ENCODE measurements around the gene NOB1.
"Not testable (repeated sequence)": the region's sequence is repeated elsewhere in the genome, so short reads cannot be mapped to it uniquely, and the experiment has no call there.

The NOB1 gene

GRCh38 chr16:69729030-69729429 is 25.7 kb downstream of the NOB1 start:
- not testable (repeated sequence) for H3K4me3 ChIP-seq (ENCODE audit: low read depth in 1 of 2, low read length in 2 of 2); H3K27ac ChIP-seq (ENCODE audit: low read depth, low read length); H3K9me3 ChIP-seq (ENCODE audit: low read length); H3K27me3 ChIP-seq (ENCODE audit: control insufficient read depth in 1 of 2, insufficient read depth in 2 of 2, low read length in 2 of 2); H3K9ac ChIP-seq (ENCODE audit: low read length); H3K36me3 ChIP-seq (ENCODE audit: insufficient read depth, low read length)
- peaks cover 14% of the 10 kb centered on the region for H3K4me1 ChIP-seq (ENCODE audit: insufficient read depth, low read length)

DNA sequence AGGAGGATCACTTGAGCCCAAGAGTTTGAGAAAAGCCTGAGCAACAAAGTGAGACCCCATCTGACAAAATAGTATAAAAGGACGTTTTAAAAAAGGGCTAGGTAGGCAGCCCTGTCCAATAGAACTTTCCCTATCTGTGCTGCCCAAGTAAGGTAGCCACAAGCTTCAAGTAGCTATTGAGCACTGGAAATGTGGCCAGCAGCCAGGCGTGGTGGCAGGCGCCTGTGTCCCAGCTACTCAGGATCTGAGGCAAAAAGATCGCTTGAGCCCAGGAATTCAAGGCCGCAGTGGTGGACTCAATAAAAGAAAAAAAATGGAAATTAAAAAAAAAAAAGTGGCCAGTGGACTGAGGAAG is 26.8 kb downstream of the NOB1 start:
- Histone ChIP-seq H3K4me3 (ENCODE audit: low read depth in 1 of 2, low read length in 2 of 2) (no peak overlapping the region), H3K36me3 (ENCODE audit: insufficient read depth, low read length) (no peaks in the 10 kb centered on the region), H3K27me3 (ENCODE audit: control insufficient read depth in 1 of 2, insufficient read depth in 2 of 2, low read length in 2 of 2) (no peaks in the 10 kb centered on the region), H3K9ac (ENCODE audit: low read length) (no peak overlapping the region), H3K4me1 (ENCODE audit: insufficient read depth, low read length) (peaks cover 14% of the 10 kb centered on the region), H3K27ac (ENCODE audit: low read depth, low read length) (no peak overlapping the region), H3K9me3 (ENCODE audit: low read length) (no peaks in the 10 kb centered on the region)

- Histone ChIP-seq H3K4me3 (ENCODE audit: low read depth in 1 of 2, low read length in 2 of 2) (peak within 1 kb of the TSS; percentile 45 to 70), H3K9me3 (ENCODE audit: low read length) (no peaks in the 10 kb centered on the region), H3K4me1 (ENCODE audit: insufficient read depth, low read length) (peaks cover 14% of the 10 kb centered on the region), H3K9ac (ENCODE audit: low read length) (peak within 1 kb of the TSS; percentile 44), H3K27ac (ENCODE audit: low read depth, low read length) (peak within 1 kb of the TSS; percentile 48), H3K36me3 (ENCODE audit: insufficient read depth, low read length) (no peaks in the 10 kb centered on the region), H3K27me3 (ENCODE audit: control insufficient read depth in 1 of 2, insufficient read depth in 2 of 2, low read length in 2 of 2) (no peaks in the 10 kb centered on the region)
Observed at GRCh38 chr16:69726313-69727060, 28.2 kb downstream of the NOB1 start, which contains the start of gene NQO1. Gene NQO1, minus strand, starts transcription at chr16:69726560. Its CDS starts 121 bp downstream, at chr16:69726439.

GRCh38 chr16:69725480-69726312 is 29.0 kb downstream of the NOB1 start:
- Histone ChIP-seq H3K27ac (ENCODE audit: low read depth, low read length) (peak overlapping the region; percentile 48), H3K9ac (ENCODE audit: low read length) (peak overlapping the region; percentile 44), H3K36me3 (ENCODE audit: insufficient read depth, low read length) (no peaks in the 10 kb centered on the region), H3K27me3 (ENCODE audit: control insufficient read depth in 1 of 2, insufficient read depth in 2 of 2, low read length in 2 of 2) (no peaks in the 10 kb centered on the region), H3K4me1 (ENCODE audit: insufficient read depth, low read length) (peaks cover 14% of the 10 kb centered on the region), H3K9me3 (ENCODE audit: low read length) (no peaks in the 10 kb centered on the region), H3K4me3 (ENCODE audit: low read depth in 1 of 2, low read length in 2 of 2) (peak overlapping the region; percentile 45 to 70)

DNA sequence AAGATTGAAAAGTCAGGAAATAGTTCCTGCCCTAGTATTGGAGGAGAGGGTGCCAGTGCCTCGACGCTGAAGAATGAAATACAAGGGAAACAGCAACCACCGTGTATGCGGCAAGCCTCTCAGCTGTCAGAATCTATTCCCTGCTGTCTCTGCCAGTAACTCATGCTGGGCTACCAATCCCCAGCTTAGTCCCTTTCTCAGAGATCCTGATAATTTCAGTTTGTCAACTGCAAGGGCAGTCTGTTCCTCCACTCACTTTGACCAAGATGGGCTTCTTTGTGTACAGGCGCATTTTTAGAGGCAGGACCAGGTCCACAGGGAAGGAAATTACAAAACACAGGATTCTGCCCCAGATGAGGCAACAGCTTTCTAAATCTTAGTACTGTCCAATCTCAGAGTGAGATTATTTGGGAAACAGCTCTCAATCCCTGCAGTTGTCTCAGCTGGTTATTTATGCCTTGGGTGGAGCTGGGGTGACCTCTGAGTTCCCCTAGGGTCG is 29.7 kb downstream of the NOB1 start:
- H3K9ac ChIP-seq (ENCODE audit: low read length), result no peak overlapping the region
- H3K27me3 ChIP-seq (ENCODE audit: control insufficient read depth in 1 of 2, insufficient read depth in 2 of 2, low read length in 2 of 2), result no peaks in the 10 kb centered on the region
- no peak overlapping the region for H3K4me3 ChIP-seq (ENCODE audit: low read depth in 1 of 2, low read length in 2 of 2)
- H3K36me3 ChIP-seq (ENCODE audit: insufficient read depth, low read length), result no peaks in the 10 kb centered on the region
- H3K4me1 ChIP-seq (ENCODE audit: insufficient read depth, low read length), result peaks cover 14% of the 10 kb centered on the region
- no peaks in the 10 kb centered on the region for H3K9me3 ChIP-seq (ENCODE audit: low read length)
- H3K27ac ChIP-seq (ENCODE audit: low read depth, low read length), result peak overlapping the region; percentile 3

DNA sequence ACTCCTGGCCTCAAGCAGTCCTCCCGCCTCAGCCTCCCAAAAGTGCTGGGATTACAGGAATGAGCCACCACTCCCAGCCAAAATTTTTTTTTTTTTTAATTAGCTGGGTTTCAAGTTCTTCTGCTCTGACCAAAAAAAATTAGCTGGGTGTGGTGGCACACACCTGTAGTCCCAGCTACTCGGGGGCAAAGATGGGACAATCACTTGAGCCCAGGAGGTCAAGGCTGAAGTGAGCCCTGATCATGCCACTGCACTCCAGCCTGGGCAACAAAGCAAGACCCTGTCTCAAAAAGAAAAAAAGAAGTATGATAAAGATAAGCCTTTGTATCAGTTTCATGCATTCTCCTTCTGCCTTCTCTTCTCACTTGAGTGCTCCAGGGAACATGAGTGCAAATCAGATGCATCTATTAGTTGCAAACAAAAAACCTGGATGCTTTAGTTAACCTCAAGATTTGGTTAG is 30.3 kb downstream of the NOB1 start:
- Histone ChIP-seq H3K36me3 (ENCODE audit: insufficient read depth, low read length) (no peaks in the 10 kb centered on the region), H3K4me1 (ENCODE audit: insufficient read depth, low read length) (peaks cover 14% of the 10 kb centered on the region), H3K9ac (ENCODE audit: low read length) (no peak overlapping the region), H3K4me3 (ENCODE audit: low read depth in 1 of 2, low read length in 2 of 2) (no peak overlapping the region), H3K9me3 (ENCODE audit: low read length) (no peaks in the 10 kb centered on the region), H3K27me3 (ENCODE audit: control insufficient read depth in 1 of 2, insufficient read depth in 2 of 2, low read length in 2 of 2) (no peaks in the 10 kb centered on the region), H3K27ac (ENCODE audit: low read depth, low read length) (no peak overlapping the region)

GRCh38 chr16:69721441-69721957 is 33.2 kb downstream of the NOB1 start:
- H3K36me3 ChIP-seq (ENCODE audit: insufficient read depth, low read length), result peaks cover 8% of the 10 kb centered on the region
- no peak overlapping the region for H3K4me3 ChIP-seq (ENCODE audit: low read depth in 1 of 2, low read length in 2 of 2)
- no peaks in the 10 kb centered on the region for H3K9me3 ChIP-seq (ENCODE audit: low read length)
- H3K27ac ChIP-seq (ENCODE audit: low read depth, low read length), result no peak overlapping the region
- no peak overlapping the region for H3K9ac ChIP-seq (ENCODE audit: low read length)
- no peaks in the 10 kb centered on the region for H3K27me3 ChIP-seq (ENCODE audit: control insufficient read depth in 1 of 2, insufficient read depth in 2 of 2, low read length in 2 of 2)
- H3K4me1 ChIP-seq (ENCODE audit: insufficient read depth, low read length), result peaks cover 3% of the 10 kb centered on the region

GRCh38 chr16:69720822-69721430 is 33.8 kb downstream of the NOB1 start:
- Histone ChIP-seq H3K27me3 (ENCODE audit: control insufficient read depth in 1 of 2, insufficient read depth in 2 of 2, low read length in 2 of 2) (no peaks in the 10 kb centered on the region), H3K36me3 (ENCODE audit: insufficient read depth, low read length) (peaks cover 8% of the 10 kb centered on the region), H3K27ac (ENCODE audit: low read depth, low read length) (no peak overlapping the region), H3K4me1 (ENCODE audit: insufficient read depth, low read length) (peaks cover 2% of the 10 kb centered on the region), H3K9ac (ENCODE audit: low read length) (no peak overlapping the region), H3K4me3 (ENCODE audit: low read depth in 1 of 2, low read length in 2 of 2) (no peak overlapping the region), H3K9me3 (ENCODE audit: low read length) (no peaks in the 10 kb centered on the region)

DNA sequence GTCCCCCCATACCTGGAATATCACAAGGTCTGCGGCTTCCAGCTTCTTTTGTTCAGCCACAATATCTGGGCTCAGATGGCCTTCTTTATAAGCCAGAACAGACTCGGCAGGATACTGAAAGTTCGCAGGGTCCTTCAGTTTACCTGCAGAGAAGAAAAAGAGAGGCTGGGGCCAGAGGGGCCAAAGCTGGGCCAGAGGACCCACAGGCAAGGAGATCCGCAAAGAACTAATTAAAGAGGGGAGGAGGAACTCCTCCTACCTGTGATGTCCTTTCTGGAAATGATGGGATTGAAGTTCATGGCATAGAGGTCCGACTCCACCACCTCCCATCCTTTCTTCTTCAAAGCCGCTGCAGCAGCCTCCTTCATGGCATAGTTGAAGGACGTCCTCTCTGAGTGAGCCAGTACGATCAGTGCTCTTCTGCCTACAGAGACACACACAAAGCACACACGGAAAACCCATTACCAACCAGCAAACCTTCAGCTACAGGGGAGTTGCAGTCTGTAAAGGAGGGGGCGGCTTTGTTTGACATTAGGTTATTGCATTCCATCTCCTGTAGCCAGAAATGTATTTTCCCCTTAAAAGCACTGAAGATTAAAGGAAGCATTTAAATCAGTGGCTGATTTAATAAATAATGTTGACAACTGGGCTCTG is 36.5 kb downstream of the NOB1 start:
- peaks cover 15% of the 10 kb centered on the region for H3K36me3 ChIP-seq (ENCODE audit: insufficient read depth, low read length)
- H3K9me3 ChIP-seq (ENCODE audit: low read length), result no peaks in the 10 kb centered on the region
- no peaks in the 10 kb centered on the region for H3K27me3 ChIP-seq (ENCODE audit: control insufficient read depth in 1 of 2, insufficient read depth in 2 of 2, low read length in 2 of 2)
- no peak overlapping the region for H3K27ac ChIP-seq (ENCODE audit: low read depth, low read length)
- H3K4me1 ChIP-seq (ENCODE audit: insufficient read depth, low read length), result no peaks in the 10 kb centered on the region
- H3K4me3 ChIP-seq (ENCODE audit: low read depth in 1 of 2, low read length in 2 of 2), result no peak overlapping the region
- H3K9ac ChIP-seq (ENCODE audit: low read length), result no peak overlapping the region

GRCh38 chr16:69717066-69717465 is 37.7 kb downstream of the NOB1 start:
- H3K9ac ChIP-seq (ENCODE audit: low read length), result no peak overlapping the region
- H3K9me3 ChIP-seq (ENCODE audit: low read length), result no peaks in the 10 kb centered on the region
- H3K36me3 ChIP-seq (ENCODE audit: insufficient read depth, low read length), result peaks cover 26% of the 10 kb centered on the region
- no peaks in the 10 kb centered on the region for H3K27me3 ChIP-seq (ENCODE audit: control insufficient read depth in 1 of 2, insufficient read depth in 2 of 2, low read length in 2 of 2)
- H3K27ac ChIP-seq (ENCODE audit: low read depth, low read length), result no peak overlapping the region
- no peaks in the 10 kb centered on the region for H3K4me1 ChIP-seq (ENCODE audit: insufficient read depth, low read length)
- H3K4me3 ChIP-seq (ENCODE audit: low read depth in 1 of 2, low read length in 2 of 2), result no peak overlapping the region

All from muscle layer of colon (tissue), 2 donors.